ENCODE measurements around the gene FAM171A1. TPM values are rescaled to one million over a fixed set of nuclear protein-coding genes. Genes with fewer than 3 reads are reported as not detected.

Gene FAM171A1
- total and polyA plus RNA-seq, 2 experiments from 2014 or later = 24.4 to 29.5 TPM

GRCh38 chr10:15262036-15262713, 108.9 kb downstream of the FAM171A1 start:
- DNase-seq (ENCODE audit: low spot score) = peak; percentile 18

GRCh38 chr10:15259136-15259535, 112.0 kb downstream of the FAM171A1 start:
- Histone ChIP-seq H3K4me1 (ENCODE audit: insufficient read depth) (no peaks in the 10 kb centered on the region), H4K20me1 (ENCODE audit: insufficient read depth, poor library complexity, severe bottlenecking) (no peaks in the 10 kb centered on the region), H3K9me2 (replicated peaks; ENCODE audit: insufficient read depth) (no peaks in the 10 kb centered on the region), H2AFZ (no peak overlapping the region), H3K9me3 (ENCODE audit: low read depth) (no peaks in the 10 kb centered on the region), H3K27me3 (no peaks in the 10 kb centered on the region), H3K4me3 (no peak overlapping the region), H3K36me3 (replicated peaks; ENCODE audit: insufficient read depth, low read depth) (no peaks in the 10 kb centered on the region), H3K79me2 (no peaks in the 10 kb centered on the region), H3K4me2 (no peak overlapping the region), H3K27ac (no peak overlapping the region)
- no peak for DNase-seq (ENCODE audit: low spot score)
- 96% methylated on average over 2 of the region's 2 CpGs for WGBS (ENCODE audit: low lambda C conversion rate, missing lambda C conversion rate)
- no peak for TF ChIP-seq EZH2 (IDR thresholded peaks at IDR 0.05; ENCODE audit: borderline replicate concordance)
- TF ChIP-seq CTCF (IDR thresholded peaks at IDR 0.05; ENCODE audit: poor library complexity) = no peak
- no peak for TF ChIP-seq EZH2phosphoT487 (IDR thresholded peaks at IDR 0.05; ENCODE audit: low read depth, severe bottlenecking, unreplicated experiment)

More at GRCh38 chr10:15262036-15262713, 108.9 kb downstream of the FAM171A1 start:
- TF ChIP-seq CTCF (IDR thresholded peaks at IDR 0.05; ENCODE audit: poor library complexity) (peak; percentile 35), EZH2phosphoT487 (IDR thresholded peaks at IDR 0.05; ENCODE audit: low read depth, severe bottlenecking, unreplicated experiment) (no peak)
- Histone ChIP-seq H3K4me2 (no peak overlapping the region), H4K20me1 (ENCODE audit: insufficient read depth, poor library complexity, severe bottlenecking) (no peaks in the 10 kb centered on the region), H3K36me3 (replicated peaks; ENCODE audit: insufficient read depth, low read depth) (no peaks in the 10 kb centered on the region), H3K9me2 (replicated peaks; ENCODE audit: insufficient read depth) (no peaks in the 10 kb centered on the region), H3K27ac (no peak overlapping the region), H3K4me3 (no peak overlapping the region), H3K4me1 (ENCODE audit: insufficient read depth) (no peaks in the 10 kb centered on the region), H3K9me3 (ENCODE audit: low read depth) (no peaks in the 10 kb centered on the region), H3K27me3 (no peaks in the 10 kb centered on the region), H2AFZ (no peak overlapping the region), H3K79me2 (no peaks in the 10 kb centered on the region)
- 71% methylated on average over 10 of the region's 10 CpGs for WGBS (ENCODE audit: low lambda C conversion rate, missing lambda C conversion rate)

GRCh38 chr10:15258255-15258654, 112.8 kb downstream of the FAM171A1 start:
- no peak for DNase-seq (ENCODE audit: low spot score)
- Histone ChIP-seq H3K4me2 (no peak overlapping the region), H3K27me3 (no peaks in the 10 kb centered on the region), H3K9me3 (ENCODE audit: low read depth) (no peaks in the 10 kb centered on the region), H3K36me3 (replicated peaks; ENCODE audit: insufficient read depth, low read depth) (no peaks in the 10 kb centered on the region), H2AFZ (no peak overlapping the region), H3K4me3 (no peak overlapping the region), H3K27ac (no peak overlapping the region), H4K20me1 (ENCODE audit: insufficient read depth, poor library complexity, severe bottlenecking) (no peaks in the 10 kb centered on the region), H3K4me1 (ENCODE audit: insufficient read depth) (no peaks in the 10 kb centered on the region), H3K79me2 (no peaks in the 10 kb centered on the region), H3K9me2 (replicated peaks; ENCODE audit: insufficient read depth) (no peaks in the 10 kb centered on the region)
- WGBS (ENCODE audit: low lambda C conversion rate, missing lambda C conversion rate) = 98% methylated on average over 6 of the region's 6 CpGs
- TF ChIP-seq EZH2 (IDR thresholded peaks at IDR 0.05; ENCODE audit: borderline replicate concordance) = no peak
- no peak for TF ChIP-seq CTCF (IDR thresholded peaks at IDR 0.05; ENCODE audit: poor library complexity)
- TF ChIP-seq EZH2phosphoT487 (IDR thresholded peaks at IDR 0.05; ENCODE audit: low read depth, severe bottlenecking, unreplicated experiment) = no peak
